Measurements from ENCODE around the gene TTC19.

The TTC19 gene

DNA sequence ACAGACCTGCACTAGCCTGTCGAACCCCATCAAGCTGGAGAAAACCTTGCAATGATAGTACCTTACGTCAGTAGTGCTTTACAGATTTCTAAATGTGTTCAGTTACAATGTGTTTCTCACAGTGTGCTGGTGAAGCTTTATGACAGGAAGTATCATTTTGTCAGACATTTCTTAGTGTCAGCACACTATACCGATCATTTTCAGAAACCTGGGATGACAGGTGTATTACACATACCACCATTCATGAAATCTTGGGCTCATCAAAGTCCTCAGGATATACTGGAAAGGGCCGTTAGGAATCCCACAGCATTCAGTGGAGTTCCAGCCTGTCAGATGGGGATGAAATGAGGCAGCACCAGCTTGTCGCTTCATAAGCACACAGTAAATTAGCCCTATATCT is 27.3 kb downstream of the TTC19 start:
- no peaks in the 10 kb centered on the region for H3K27me3 ChIP-seq (ENCODE audit: insufficient read depth, poor library complexity, severe bottlenecking)

DNA sequence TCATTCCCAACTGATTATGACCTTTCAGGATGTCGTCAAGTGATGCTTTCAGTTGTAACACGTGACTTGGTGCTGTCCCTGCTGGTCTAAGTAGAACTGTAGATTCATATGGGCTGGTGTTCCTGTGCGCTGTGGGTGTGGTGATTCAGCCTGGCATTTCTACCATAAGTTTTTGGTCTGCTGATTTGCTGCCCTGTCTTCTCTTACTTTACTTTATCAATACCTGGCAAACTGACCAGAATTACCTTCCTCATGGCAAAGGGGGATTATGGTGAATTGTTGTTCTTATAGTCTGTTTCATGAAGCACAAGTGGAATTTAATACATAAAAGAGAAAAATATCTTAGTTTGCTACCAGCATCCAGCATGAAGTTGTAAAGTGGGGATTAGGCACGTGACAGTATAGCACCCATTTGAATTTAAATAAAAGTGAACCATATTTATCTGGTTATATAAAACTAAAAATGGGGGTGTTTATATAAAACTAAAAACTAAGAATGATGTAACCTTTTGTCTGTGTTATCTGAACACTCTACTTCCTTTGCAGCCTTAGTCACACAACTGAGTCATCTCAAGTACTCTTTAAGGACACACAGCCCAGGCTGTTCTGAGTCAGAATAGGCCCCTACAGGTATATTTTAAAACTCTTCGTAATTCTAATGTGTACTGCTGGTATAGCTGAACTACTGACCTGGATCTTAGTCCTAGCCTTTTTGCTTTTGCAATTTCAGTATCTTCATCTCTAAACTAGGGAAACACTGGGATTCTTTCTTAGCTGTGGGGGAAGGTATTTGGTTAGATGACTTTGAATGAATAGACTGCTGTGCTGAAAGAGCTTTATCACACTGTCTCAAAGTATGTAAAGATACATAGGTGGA is 28.3 kb downstream of the TTC19 start:
- no peak for DNase-seq (ENCODE audit: low read depth in 1 of 2, low spot score in 1 of 2)
- TF ChIP-seq POLR2AphosphoS5 (IDR thresholded peaks at IDR 0.05; ENCODE audit: low read depth) = no peak
- TF ChIP-seq, protein P1, sequence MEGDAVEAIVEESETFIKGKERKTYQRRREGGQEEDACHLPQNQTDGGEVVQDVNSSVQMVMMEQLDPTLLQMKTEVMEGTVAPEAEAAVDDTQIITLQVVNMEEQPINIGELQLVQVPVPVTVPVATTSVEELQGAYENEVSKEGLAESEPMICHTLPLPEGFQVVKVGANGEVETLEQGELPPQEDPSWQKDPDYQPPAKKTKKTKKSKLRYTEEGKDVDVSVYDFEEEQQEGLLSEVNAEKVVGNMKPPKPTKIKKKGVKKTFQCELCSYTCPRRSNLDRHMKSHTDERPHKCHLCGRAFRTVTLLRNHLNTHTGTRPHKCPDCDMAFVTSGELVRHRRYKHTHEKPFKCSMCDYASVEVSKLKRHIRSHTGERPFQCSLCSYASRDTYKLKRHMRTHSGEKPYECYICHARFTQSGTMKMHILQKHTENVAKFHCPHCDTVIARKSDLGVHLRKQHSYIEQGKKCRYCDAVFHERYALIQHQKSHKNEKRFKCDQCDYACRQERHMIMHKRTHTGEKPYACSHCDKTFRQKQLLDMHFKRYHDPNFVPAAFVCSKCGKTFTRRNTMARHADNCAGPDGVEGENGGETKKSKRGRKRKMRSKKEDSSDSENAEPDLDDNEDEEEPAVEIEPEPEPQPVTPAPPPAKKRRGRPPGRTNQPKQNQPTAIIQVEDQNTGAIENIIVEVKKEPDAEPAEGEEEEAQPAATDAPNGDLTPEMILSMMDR (IDR thresholded peaks at IDR 0.05; ENCODE audit: insufficient read depth, low read length) = no peak
- TF ChIP-seq GABPA (IDR thresholded peaks at IDR 0.05; ENCODE audit: low read depth) = no peak
- no peak for TF ChIP-seq SPI1 (IDR thresholded peaks at IDR 0.05; ENCODE audit: borderline replicate concordance, low read depth)
- TF ChIP-seq, protein P2, sequence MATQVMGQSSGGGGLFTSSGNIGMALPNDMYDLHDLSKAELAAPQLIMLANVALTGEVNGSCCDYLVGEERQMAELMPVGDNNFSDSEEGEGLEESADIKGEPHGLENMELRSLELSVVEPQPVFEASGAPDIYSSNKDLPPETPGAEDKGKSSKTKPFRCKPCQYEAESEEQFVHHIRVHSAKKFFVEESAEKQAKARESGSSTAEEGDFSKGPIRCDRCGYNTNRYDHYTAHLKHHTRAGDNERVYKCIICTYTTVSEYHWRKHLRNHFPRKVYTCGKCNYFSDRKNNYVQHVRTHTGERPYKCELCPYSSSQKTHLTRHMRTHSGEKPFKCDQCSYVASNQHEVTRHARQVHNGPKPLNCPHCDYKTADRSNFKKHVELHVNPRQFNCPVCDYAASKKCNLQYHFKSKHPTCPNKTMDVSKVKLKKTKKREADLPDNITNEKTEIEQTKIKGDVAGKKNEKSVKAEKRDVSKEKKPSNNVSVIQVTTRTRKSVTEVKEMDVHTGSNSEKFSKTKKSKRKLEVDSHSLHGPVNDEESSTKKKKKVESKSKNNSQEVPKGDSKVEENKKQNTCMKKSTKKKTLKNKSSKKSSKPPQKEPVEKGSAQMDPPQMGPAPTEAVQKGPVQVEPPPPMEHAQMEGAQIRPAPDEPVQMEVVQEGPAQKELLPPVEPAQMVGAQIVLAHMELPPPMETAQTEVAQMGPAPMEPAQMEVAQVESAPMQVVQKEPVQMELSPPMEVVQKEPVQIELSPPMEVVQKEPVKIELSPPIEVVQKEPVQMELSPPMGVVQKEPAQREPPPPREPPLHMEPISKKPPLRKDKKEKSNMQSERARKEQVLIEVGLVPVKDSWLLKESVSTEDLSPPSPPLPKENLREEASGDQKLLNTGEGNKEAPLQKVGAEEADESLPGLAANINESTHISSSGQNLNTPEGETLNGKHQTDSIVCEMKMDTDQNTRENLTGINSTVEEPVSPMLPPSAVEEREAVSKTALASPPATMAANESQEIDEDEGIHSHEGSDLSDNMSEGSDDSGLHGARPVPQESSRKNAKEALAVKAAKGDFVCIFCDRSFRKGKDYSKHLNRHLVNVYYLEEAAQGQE (IDR thresholded peaks at IDR 0.05; ENCODE audit: insufficient replicate concordance, low read depth) = no peak
- no peak overlapping the region for H3K27ac ChIP-seq (replicated peaks)
- H3K27me3 ChIP-seq (ENCODE audit: insufficient read depth, poor library complexity, severe bottlenecking) = no peaks in the 10 kb centered on the region
- no peak overlapping the region for H3K4me3 ChIP-seq (replicated peaks; ENCODE audit: insufficient read depth, low read length)

More for the DNA sequence above, 27.3 kb downstream of the TTC19 start:
- DNase-seq (ENCODE audit: low read depth in 1 of 2, low spot score in 1 of 2) = no peak
- Histone ChIP-seq H3K27ac (replicated peaks) (no peak overlapping the region), H3K4me3 (replicated peaks; ENCODE audit: insufficient read depth, low read length) (no peak overlapping the region)
- TF ChIP-seq, protein P2 (IDR thresholded peaks at IDR 0.05; ENCODE audit: insufficient replicate concordance, low read depth) = no peak
- no peak for TF ChIP-seq GABPA (IDR thresholded peaks at IDR 0.05; ENCODE audit: low read depth)
- TF ChIP-seq POLR2AphosphoS5 (IDR thresholded peaks at IDR 0.05; ENCODE audit: low read depth) = no peak
- TF ChIP-seq, protein P1 (IDR thresholded peaks at IDR 0.05; ENCODE audit: insufficient read depth, low read length) = no peak

DNA sequence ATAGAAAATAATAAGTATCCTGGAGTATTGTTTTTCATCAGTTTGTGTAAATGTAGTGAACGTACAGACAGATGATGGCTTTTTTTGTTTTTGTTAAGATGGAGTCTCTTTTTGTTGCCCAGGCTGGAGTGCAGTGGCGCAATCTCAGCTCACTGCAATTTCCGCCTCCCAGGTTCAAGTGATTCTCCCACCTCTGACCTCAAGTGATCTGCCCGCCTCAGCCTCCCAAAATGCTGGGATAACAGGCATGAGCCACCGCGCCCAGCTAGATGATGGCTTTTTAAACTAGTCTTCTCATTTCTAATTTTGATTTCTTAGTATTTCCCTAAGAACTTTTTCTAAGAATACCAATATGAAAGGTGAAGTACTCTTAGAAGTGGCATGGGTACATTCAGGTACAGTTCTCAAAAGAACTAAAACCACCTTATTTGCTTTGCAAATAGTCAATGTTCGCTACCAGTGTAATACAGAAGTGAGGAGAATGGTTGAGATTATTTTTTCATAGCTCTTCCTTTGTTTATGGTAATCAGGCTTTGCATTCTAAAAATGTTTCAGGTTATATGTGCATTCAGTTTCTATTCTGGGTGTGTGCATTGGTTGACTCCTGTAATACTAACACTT is 34.2 kb downstream of the TTC19 start:
- no peaks in the 10 kb centered on the region for H3K27me3 ChIP-seq (ENCODE audit: insufficient read depth, poor library complexity, severe bottlenecking)
- TF ChIP-seq, protein P1 (IDR thresholded peaks at IDR 0.05; ENCODE audit: insufficient read depth, low read length) = no peak
- TF ChIP-seq POLR2AphosphoS5 (IDR thresholded peaks at IDR 0.05; ENCODE audit: low read depth) (no peak), SPI1 (IDR thresholded peaks at IDR 0.05; ENCODE audit: borderline replicate concordance, low read depth) (no peak), GABPA (IDR thresholded peaks at IDR 0.05; ENCODE audit: low read depth) (no peak)
- TF ChIP-seq, protein P2 (IDR thresholded peaks at IDR 0.05; ENCODE audit: insufficient replicate concordance, low read depth) = no peak
- H3K4me3 ChIP-seq (replicated peaks; ENCODE audit: insufficient read depth, low read length) = no peak overlapping the region
- no peak for DNase-seq (ENCODE audit: low read depth in 1 of 2, low spot score in 1 of 2)
- no peak overlapping the region for H3K27ac ChIP-seq (replicated peaks)
